CD4-positive, CD25-positive, alpha-beta regulatory T cell (primary cell): ENCODE measurements around the gene ALCAM. TPM values are rescaled to one million over a fixed set of nuclear protein-coding genes. Genes with fewer than 3 reads are reported as not detected.

Experiments
- ATAC-seq, 2 donors: fragments of 150-1000 bp; cut with Tn5 transposase; one replicate each; pipeline ENCODE4 v1.10.0; 2021; ENCODE audit warnings: low read depth in 2 of 2, moderate number of reproducible peaks in 2 of 2, moderate library complexity in 1 of 2
- DNase-seq, 3 donors: peaks; one replicate each; pipeline versions ENCODE4 v3.0.0 to v3.0.0-alpha.2; 2012 to 2022; ENCODE audit warnings: mixed read lengths in 1 of 3
- H3K27ac ChIP-seq: one replicate; pipeline ENCODE4 v1.7.0; 2013; ENCODE audit warnings: mild to moderate bottlenecking, low read length; ENCODE audit not compliant: insufficient read depth, poor library complexity, severe bottlenecking
- H3K27me3 ChIP-seq: one replicate; pipeline ENCODE4 v1.7.0; 2013; ENCODE audit warnings: low read length; ENCODE audit not compliant: control insufficient read depth, insufficient read depth
- H3K36me3 ChIP-seq: one replicate; pipeline ENCODE4 v1.7.0; 2013; ENCODE audit warnings: mild to moderate bottlenecking, low read length, moderate library complexity; ENCODE audit not compliant: control insufficient read depth, insufficient read depth
- H3K4me1 ChIP-seq: 2 replicates; pipeline ENCODE4 v1.7.0; 2013; ENCODE audit warnings: mild to moderate bottlenecking, low read length; ENCODE audit not compliant: insufficient read depth, control insufficient read depth, poor library complexity, severe bottlenecking
- H3K4me3 ChIP-seq: one replicate; pipeline ENCODE4 v1.7.0; 2013; ENCODE audit warnings: low read depth, mild to moderate bottlenecking, low read length, moderate library complexity
- H3K9me3 ChIP-seq, 2 experiments: 1 replicate in 1 of 2; 2 replicates in 1 of 2; pipeline ENCODE4 v1.7.0; 2013; ENCODE audit warnings: low read length in 2 of 2, mild to moderate bottlenecking in 1 of 2, moderate library complexity in 1 of 2; ENCODE audit not compliant: control insufficient read depth in 2 of 2
- H3K27ac Mint-ChIP-seq, 3 donors: one replicate each; pipeline ENCODE4 v1.8.0; 2020 to 2022; ENCODE audit warnings: mild to moderate bottlenecking in 3 of 3, mixed read lengths in 3 of 3, moderate library complexity in 2 of 3
- H3K27me3 Mint-ChIP-seq: one replicate; pipeline ENCODE4 v1.8.0; 2022; ENCODE audit warnings: mild to moderate bottlenecking, mixed read lengths
- H3K36me3 Mint-ChIP-seq: one replicate; pipeline ENCODE4 v1.8.0; 2020; ENCODE audit warnings: mixed read lengths
- H3K4me1 Mint-ChIP-seq, 4 donors: one replicate each; pipeline ENCODE4 v1.8.0; 2020 to 2022; ENCODE audit warnings: mixed read lengths in 4 of 4, mild to moderate bottlenecking in 1 of 4
- H3K4me3 Mint-ChIP-seq, 4 donors: one replicate each; pipeline ENCODE4 v1.8.0; 2020 to 2022; ENCODE audit warnings: mild to moderate bottlenecking in 4 of 4, mixed read lengths in 4 of 4, moderate library complexity in 3 of 4
- H3K9me3 Mint-ChIP-seq, 7 donors: one replicate each; pipeline ENCODE4 v1.8.0; 2020 to 2022; ENCODE audit warnings: mixed read lengths in 7 of 7, mild to moderate bottlenecking in 3 of 7, moderate library complexity in 2 of 7
- polyA plus RNA-seq, 4 donors: library from polyadenylated mRNA; unstranded; fragments of 300-500 nt; fragmentation: Illumina TruSeq; gene quantifications; one replicate each; pipeline ENCODE4 v1.2.3, GENCODE V29; 2021
- total RNA-seq: library from RNA; stranded (reverse); gene quantifications from one replicate; pipeline ENCODE4 v1.2.3, GENCODE V29; 2022

ALCAM gene
- total and polyA plus RNA-seq, 5 donors from 2014 or later: 6.1 to 13.2 (median 7.5) TPM

DNA sequence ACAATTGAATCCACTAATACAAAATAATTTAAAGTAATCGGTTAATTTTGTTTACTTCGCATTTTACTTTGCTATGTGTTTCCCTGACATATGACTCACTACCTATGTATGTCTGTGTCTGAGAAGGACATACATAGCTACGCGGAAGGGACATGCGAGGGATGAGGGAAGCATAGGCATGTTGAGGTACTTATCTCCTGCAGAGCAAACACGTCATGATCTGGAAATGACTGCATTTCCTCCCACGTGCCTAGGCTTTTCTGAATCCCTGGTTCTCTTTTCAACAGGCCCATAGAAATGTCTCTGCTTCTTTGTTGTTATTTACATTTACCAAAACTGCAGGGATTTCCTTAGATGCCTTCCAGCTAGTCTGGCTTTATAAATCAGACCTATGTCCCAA, 27.5 kb downstream of the ALCAM start:
- Mint-ChIP-seq H3K9me3 (peaks cover 0 to 34% (median 15%) of the 10 kb centered on the region in 7 donors), H3K4me1 (peaks cover 0 to 2% (median 0%) of the 10 kb centered on the region in 4 donors), H3K27ac (no peak overlapping the region), H3K36me3 (peaks cover 3% of the 10 kb centered on the region), H3K4me3 (no peak overlapping the region), H3K27me3 (no peaks in the 10 kb centered on the region)
- Histone ChIP-seq H3K9me3 (peaks cover 0 to 12% of the 10 kb centered on the region in 2 experiments), H3K27me3 (no peaks in the 10 kb centered on the region), H3K27ac (no peak overlapping the region), H3K36me3 (no peaks in the 10 kb centered on the region), H3K4me3 (no peak overlapping the region), H3K4me1 (no peaks in the 10 kb centered on the region)
- DNase-seq (no peak), ATAC-seq (no peak)

DNA sequence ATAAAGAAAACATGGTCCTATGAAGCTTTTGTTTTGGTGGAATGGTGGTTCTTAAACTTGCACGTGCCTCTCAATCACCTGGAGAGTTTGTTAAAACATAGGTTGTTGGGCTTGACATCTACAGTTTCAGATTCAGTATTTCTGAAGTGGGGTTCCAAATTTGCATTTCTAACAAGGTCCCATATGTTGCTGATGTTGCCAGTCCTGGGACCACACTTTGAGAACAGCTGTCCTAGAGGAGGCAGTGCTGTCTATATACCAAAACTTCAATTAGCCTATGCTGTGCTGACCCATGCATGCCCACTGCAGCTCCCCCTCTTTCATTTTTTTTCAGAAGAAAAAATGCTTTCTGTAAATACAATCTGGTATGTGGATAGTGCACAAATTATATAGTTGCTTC, 31.3 kb downstream of the ALCAM start:
- H3K9me3 ChIP-seq: peaks cover 0 to under 1% of the 10 kb centered on the region in 2 experiments
- no peaks in the 10 kb centered on the region for H3K27me3 ChIP-seq
- no peaks in the 10 kb centered on the region for H3K36me3 ChIP-seq
- H3K4me3 Mint-ChIP-seq: no peak overlapping the region
- H3K4me3 ChIP-seq: no peak overlapping the region
- H3K4me1 Mint-ChIP-seq: peaks cover 3 to 7% (median 5%) of the 10 kb centered on the region in 4 donors
- no peaks in the 10 kb centered on the region for H3K27me3 Mint-ChIP-seq
- no peak overlapping the region for H3K27ac Mint-ChIP-seq
- no peak for DNase-seq
- ATAC-seq: no peak
- H3K27ac ChIP-seq: no peak overlapping the region
- H3K4me1 ChIP-seq: no peaks in the 10 kb centered on the region
- H3K9me3 Mint-ChIP-seq: peaks cover 0 to 6% (median 2%) of the 10 kb centered on the region in 7 donors
- H3K36me3 Mint-ChIP-seq: no peaks in the 10 kb centered on the region

DNA sequence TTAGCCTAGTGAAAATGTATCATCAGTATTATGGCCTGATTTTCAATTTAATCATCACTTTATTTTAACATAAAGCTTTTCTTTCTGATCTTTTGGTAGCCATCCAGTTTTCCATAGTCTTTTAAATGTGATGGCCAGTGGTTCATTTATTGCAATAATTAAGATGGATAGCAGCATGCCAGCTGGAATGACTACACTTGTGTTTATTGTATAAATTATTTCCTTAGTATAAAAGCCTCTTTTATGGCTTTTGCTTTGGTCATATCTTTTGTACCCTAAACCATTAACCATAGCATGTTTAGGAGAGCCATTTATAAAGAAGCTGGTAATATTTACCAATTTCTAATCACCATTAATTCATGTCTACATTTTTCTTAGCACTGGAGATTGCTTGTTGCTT, 31.7 kb downstream of the ALCAM start:
- no peaks in the 10 kb centered on the region for H3K36me3 ChIP-seq
- Mint-ChIP-seq H3K4me3 (no peak overlapping the region), H3K27ac (no peak overlapping the region), H3K36me3 (peaks cover under 1% of the 10 kb centered on the region), H3K9me3 (peaks cover 0 to 9% (median 3%) of the 10 kb centered on the region in 7 donors), H3K4me1 (peaks cover 3 to 7% (median 5%) of the 10 kb centered on the region in 4 donors), H3K27me3 (no peaks in the 10 kb centered on the region)
- H3K4me1 ChIP-seq: no peaks in the 10 kb centered on the region
- H3K9me3 ChIP-seq: no peaks in the 10 kb centered on the region
- H3K27me3 ChIP-seq: no peaks in the 10 kb centered on the region
- ATAC-seq (no peak), DNase-seq (no peak)
- no peak overlapping the region for H3K4me3 ChIP-seq
- no peak overlapping the region for H3K27ac ChIP-seq

DNA sequence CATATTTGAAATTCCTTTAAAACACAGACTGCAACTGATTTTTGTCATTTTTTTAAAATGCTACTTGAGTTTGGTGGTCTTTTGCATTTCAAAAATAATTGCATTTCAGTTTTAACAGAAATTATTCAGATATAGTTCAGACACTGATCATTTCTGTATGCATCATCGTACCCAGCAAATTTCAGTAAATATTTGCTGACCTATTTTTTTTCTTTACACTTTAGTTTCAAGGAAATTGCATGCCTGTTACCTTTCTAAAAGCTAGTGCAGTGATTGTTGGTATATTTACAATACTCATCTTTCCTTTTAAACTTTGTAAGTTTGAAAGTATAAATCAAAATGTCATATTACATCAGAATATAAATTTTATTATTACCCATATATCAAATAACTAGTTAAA, 32.4 kb downstream of the ALCAM start:
- Mint-ChIP-seq H3K36me3 (peaks cover 5% of the 10 kb centered on the region), H3K27me3 (peaks cover 3% of the 10 kb centered on the region), H3K9me3 (peaks cover 0 to 11% (median 8%) of the 10 kb centered on the region in 7 donors), H3K4me1 (peaks cover 3 to 7% (median 5%) of the 10 kb centered on the region in 4 donors), H3K4me3 (no peak overlapping the region), H3K27ac (no peak overlapping the region)
- Histone ChIP-seq H3K36me3 (no peaks in the 10 kb centered on the region), H3K4me3 (no peak overlapping the region), H3K27me3 (no peaks in the 10 kb centered on the region), H3K4me1 (no peaks in the 10 kb centered on the region), H3K27ac (no peak overlapping the region), H3K9me3 (peaks cover 0 to 3% of the 10 kb centered on the region in 2 experiments)
- no peak for ATAC-seq
- no peak for DNase-seq

GRCh38 chr3:105399611-105400010, 32.9 kb downstream of the ALCAM start:
- H3K4me3 Mint-ChIP-seq: no peak overlapping the region
- DNase-seq: no peak
- peaks cover 0 to 12% (median 9%) of the 10 kb centered on the region in 7 donors for H3K9me3 Mint-ChIP-seq
- Histone ChIP-seq H3K4me3 (no peak overlapping the region), H3K27me3 (no peaks in the 10 kb centered on the region), H3K4me1 (no peaks in the 10 kb centered on the region), H3K9me3 (peaks cover 0 to 3% of the 10 kb centered on the region in 2 experiments), H3K27ac (no peak overlapping the region), H3K36me3 (no peaks in the 10 kb centered on the region)
- H3K4me1 Mint-ChIP-seq: peaks cover 3 to 7% (median 5%) of the 10 kb centered on the region in 4 donors
- H3K27ac Mint-ChIP-seq: no peak overlapping the region
- ATAC-seq: no peak
- H3K36me3 Mint-ChIP-seq: peaks cover 5% of the 10 kb centered on the region
- H3K27me3 Mint-ChIP-seq: peaks cover 5% of the 10 kb centered on the region

DNA sequence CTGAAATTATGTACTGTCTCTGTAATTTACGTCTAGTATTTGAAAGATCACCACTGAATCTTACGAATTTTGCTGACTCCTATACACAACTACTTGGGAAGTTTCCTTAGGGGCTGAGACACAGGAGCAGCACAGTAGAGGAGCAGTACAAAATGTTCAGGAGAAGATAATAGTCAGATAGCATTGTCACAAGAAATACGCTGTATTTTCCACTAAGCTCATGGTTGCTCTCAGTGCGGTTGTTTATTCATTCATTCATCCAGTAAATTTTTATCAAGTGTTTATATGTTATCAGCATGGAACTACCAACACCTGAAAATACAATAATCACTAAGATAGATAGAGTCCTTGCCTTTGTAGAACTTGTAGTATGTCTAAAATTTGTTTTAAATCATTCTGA, 34.5 kb downstream of the ALCAM start:
- DNase-seq (no peak), ATAC-seq (no peak)
- Histone ChIP-seq H3K9me3 (peaks cover 0 to 3% of the 10 kb centered on the region in 2 experiments), H3K27me3 (no peaks in the 10 kb centered on the region), H3K27ac (no peak overlapping the region), H3K4me3 (no peak overlapping the region), H3K4me1 (no peaks in the 10 kb centered on the region), H3K36me3 (no peaks in the 10 kb centered on the region)
- no peak overlapping the region for H3K27ac Mint-ChIP-seq
- peaks cover 5% of the 10 kb centered on the region for H3K27me3 Mint-ChIP-seq
- H3K9me3 Mint-ChIP-seq: peaks cover 4 to 18% (median 8%) of the 10 kb centered on the region in 7 donors
- H3K4me1 Mint-ChIP-seq: peaks cover 3 to 7% (median 4%) of the 10 kb centered on the region in 4 donors
- peaks cover 5% of the 10 kb centered on the region for H3K36me3 Mint-ChIP-seq
- no peak overlapping the region for H3K4me3 Mint-ChIP-seq

DNA sequence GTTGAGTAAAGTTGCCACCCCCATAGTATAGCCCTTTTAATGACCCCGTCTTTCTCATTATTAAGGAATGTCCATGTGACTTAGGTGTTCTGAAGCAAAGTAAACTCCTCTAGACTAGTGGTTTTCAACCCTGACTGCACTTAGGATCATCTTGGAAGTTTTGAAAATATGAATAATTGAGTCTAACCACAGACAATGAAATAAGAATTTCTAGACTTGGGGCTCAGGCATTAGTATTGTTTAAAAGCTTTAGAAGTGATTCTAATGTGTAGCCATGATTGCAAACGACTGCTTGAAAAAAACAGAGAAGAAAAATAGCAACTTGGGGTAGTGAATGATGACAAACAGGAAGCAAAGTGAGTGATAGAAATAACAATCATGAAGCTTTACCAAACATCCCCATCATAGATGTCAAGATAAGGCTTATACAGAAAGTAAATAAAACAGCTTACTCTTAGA, 35.0 kb downstream of the ALCAM start:
- H3K4me3 Mint-ChIP-seq: no peak overlapping the region

GRCh38 chr3:105402287-105402801, 35.6 kb downstream of the ALCAM start:
- Mint-ChIP-seq H3K4me1 (peaks cover 3 to 7% (median 4%) of the 10 kb centered on the region in 4 donors), H3K27ac (no peak overlapping the region), H3K9me3 (peaks cover 6 to 22% (median 10%) of the 10 kb centered on the region in 7 donors), H3K27me3 (peaks cover 5% of the 10 kb centered on the region), H3K36me3 (peaks cover 5% of the 10 kb centered on the region), H3K4me3 (no peak overlapping the region)
- no peak for ATAC-seq
- Histone ChIP-seq H3K36me3 (no peaks in the 10 kb centered on the region), H3K27me3 (no peaks in the 10 kb centered on the region), H3K9me3 (peaks cover 0 to 3% of the 10 kb centered on the region in 2 experiments), H3K4me3 (no peak overlapping the region), H3K4me1 (no peaks in the 10 kb centered on the region), H3K27ac (no peak overlapping the region)
- DNase-seq: no peak

More for the DNA sequence above, 35.0 kb downstream of the ALCAM start:
- Histone ChIP-seq H3K27me3 (no peaks in the 10 kb centered on the region), H3K4me1 (no peaks in the 10 kb centered on the region), H3K36me3 (no peaks in the 10 kb centered on the region), H3K9me3 (peaks cover 0 to 3% of the 10 kb centered on the region in 2 experiments), H3K27ac (no peak overlapping the region), H3K4me3 (no peak overlapping the region)
- peaks cover 5% of the 10 kb centered on the region for H3K27me3 Mint-ChIP-seq
- peaks cover 5 to 18% (median 8%) of the 10 kb centered on the region in 7 donors for H3K9me3 Mint-ChIP-seq
- peaks cover 3 to 7% (median 4%) of the 10 kb centered on the region in 4 donors for H3K4me1 Mint-ChIP-seq
- DNase-seq (no peak), ATAC-seq (no peak)
- no peak overlapping the region for H3K27ac Mint-ChIP-seq
- peaks cover 5% of the 10 kb centered on the region for H3K36me3 Mint-ChIP-seq
